ENCODE data around the gene PRKD2.

- TF ChIP-seq CTCF (IDR thresholded peaks at IDR 0.05) (no peak), POLR2A (IDR thresholded peaks at IDR 0.05) (no peak)
These were observed 12.8 kb upstream of the PRKD2 start for GRCh38 chr19:46729696-46730095.

All from Peyer's patch (tissue), 4 donors.